DOHH2 (cell line): ENCODE results near the gene AFP.

Experiments
- H3F3A ChIP-seq: fragments of 200-600 bp; sonication (generic), shearing (Covaris generic); 2 replicates; pipeline ENCODE4 v1.6.0; 2016; ENCODE audit warnings: antibody characterized with exemption, mild to moderate bottlenecking; ENCODE audit not compliant: control insufficient read depth, insufficient read depth
- H3K27ac ChIP-seq: fragments of 200-600 bp; sonication (generic); 2 replicates; pipeline ENCODE4 v1.5.1; 2014; ENCODE audit warnings: low read depth, mild to moderate bottlenecking, low read length, moderate library complexity
- H3K27me3 ChIP-seq: fragments of 200-600 bp; sonication (generic); 2 replicates; pipeline ENCODE4 v1.6.1; 2014; ENCODE audit warnings: mild to moderate bottlenecking, low read length, mixed read lengths; ENCODE audit not compliant: control insufficient read depth
- H3K36me3 ChIP-seq: fragments of 200-600 bp; sonication (generic); 2 replicates; pipeline ENCODE4 v1.6.1; 2014; ENCODE audit warnings: mild to moderate bottlenecking, low read length, moderate library complexity, mixed read lengths; ENCODE audit not compliant: control insufficient read depth
- H3K4me1 ChIP-seq: fragments of 200-600 bp; sonication (generic); 2 replicates; pipeline ENCODE4 v1.6.1; 2014; ENCODE audit warnings: mild to moderate bottlenecking, low read length, mixed read lengths; ENCODE audit not compliant: control insufficient read depth
- H3K4me2 ChIP-seq: fragments of 200-600 bp; sonication (generic); 2 replicates; pipeline ENCODE4 v1.6.0; 2014; ENCODE audit warnings: mild to moderate bottlenecking, low read length, moderate library complexity
- H3K4me3 ChIP-seq: fragments of 200-600 bp; sonication (generic); 2 replicates; pipeline ENCODE4 v1.5.1; 2014; ENCODE audit warnings: mild to moderate bottlenecking, low read length, mixed read lengths
- H3K79me2 ChIP-seq: fragments of 200-600 bp; sonication (generic); 2 replicates; pipeline ENCODE4 v1.6.1; 2014; ENCODE audit warnings: mild to moderate bottlenecking, low read length, mixed read lengths; ENCODE audit not compliant: control insufficient read depth
- H3K9me2 ChIP-seq: fragments of 200-600 bp; sonication (generic); replicated peaks from 2 replicates; pipeline ENCODE4 v1.6.1; 2014; ENCODE audit warnings: mild to moderate bottlenecking, low read length, mixed read lengths; ENCODE audit not compliant: control insufficient read depth
- H3K9me3 ChIP-seq: fragments of 200-600 bp; sonication (generic); 2 replicates; pipeline ENCODE4 v1.6.1; 2014; ENCODE audit warnings: antibody characterized with exemption, low read length, mixed read lengths; ENCODE audit not compliant: control insufficient read depth, insufficient read depth
- H4K20me1 ChIP-seq: fragments of 200-600 bp; sonication (generic); 2 replicates; pipeline ENCODE4 v1.6.0; 2014; ENCODE audit warnings: low read depth, mild to moderate bottlenecking, antibody characterized with exemption, low read length, moderate library complexity; ENCODE audit not compliant: control insufficient read depth, insufficient read depth
- EZH2phosphoT487 ChIP-seq: fragments of 200-600 bp; sonication (generic); IDR thresholded peaks from 2 replicates; pipeline ENCODE4 v1.6.1; 2017; ENCODE audit warnings: borderline replicate concordance, mild to moderate bottlenecking, antibody characterized with exemption, low read length, moderate library complexity, mixed read lengths
- TF ChIP-seq, protein P1 (sequence below): fragments of 200-600 bp; sonication (generic); IDR thresholded peaks from one replicate; pipeline ENCODE4 v1.5.1; 2014; ENCODE audit warnings: antibody characterized with exemption, mild to moderate bottlenecking, low read depth, low read length; ENCODE audit not compliant: poor library complexity, severe bottlenecking

Gene AFP

DNA sequence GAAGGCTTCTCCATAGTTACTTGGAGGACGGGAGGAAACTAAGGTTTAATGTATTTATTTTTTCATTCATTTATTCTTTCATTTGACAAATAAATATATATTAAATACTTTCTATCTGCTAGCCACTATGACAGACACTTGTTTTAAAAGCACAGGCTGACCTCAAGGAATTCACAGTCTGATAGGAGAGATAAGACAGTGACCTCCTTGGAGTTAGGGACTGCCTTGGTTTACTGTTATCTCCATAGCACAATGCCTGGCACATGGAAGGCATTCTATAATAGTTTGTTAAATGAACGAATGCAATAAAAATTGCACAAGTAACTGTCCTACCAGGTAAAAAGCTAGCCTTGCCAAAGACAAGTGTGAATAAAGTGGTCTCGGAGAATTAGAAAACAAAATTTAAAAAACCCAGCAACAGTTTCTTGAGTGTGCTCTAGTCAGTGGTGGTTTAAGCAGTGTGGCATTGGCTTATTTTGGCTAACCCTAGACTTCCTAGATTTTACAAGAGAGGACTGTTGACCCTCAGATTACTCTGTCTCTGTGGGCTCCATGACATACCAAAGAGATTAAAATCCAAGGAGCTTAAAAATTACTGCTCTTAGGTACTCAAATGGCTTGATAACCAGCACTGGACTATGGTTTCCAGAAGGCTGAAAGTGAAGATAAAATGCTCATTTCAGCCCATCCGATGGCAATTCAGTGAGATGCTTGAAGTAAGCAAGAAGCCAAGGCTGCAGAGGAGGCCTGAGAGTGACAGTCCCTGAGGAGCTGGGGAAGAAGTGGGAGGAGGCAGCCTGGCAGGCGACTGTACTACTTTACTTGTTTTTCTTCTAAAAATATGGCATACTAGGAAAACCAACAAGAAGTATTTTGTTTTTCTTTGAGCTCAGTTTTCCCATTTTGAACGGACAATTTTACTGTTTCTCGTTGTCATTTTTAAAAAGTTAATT lies 9.6 kb downstream of the AFP start:
- Histone ChIP-seq H3K9me2 (no peaks in the 10 kb centered on the region), H3K4me3 (no peak overlapping the region), H3K4me1 (no peaks in the 10 kb centered on the region), H3K27me3 (no peaks in the 10 kb centered on the region), H3K27ac (no peak overlapping the region), H3K36me3 (no peaks in the 10 kb centered on the region), H3K79me2 (no peaks in the 10 kb centered on the region), H4K20me1 (no peaks in the 10 kb centered on the region), H3F3A (no peaks in the 10 kb centered on the region), H3K4me2 (no peak overlapping the region), H3K9me3 (no peaks in the 10 kb centered on the region)
- no peak for TF ChIP-seq EZH2phosphoT487
- TF ChIP-seq, protein P1, sequence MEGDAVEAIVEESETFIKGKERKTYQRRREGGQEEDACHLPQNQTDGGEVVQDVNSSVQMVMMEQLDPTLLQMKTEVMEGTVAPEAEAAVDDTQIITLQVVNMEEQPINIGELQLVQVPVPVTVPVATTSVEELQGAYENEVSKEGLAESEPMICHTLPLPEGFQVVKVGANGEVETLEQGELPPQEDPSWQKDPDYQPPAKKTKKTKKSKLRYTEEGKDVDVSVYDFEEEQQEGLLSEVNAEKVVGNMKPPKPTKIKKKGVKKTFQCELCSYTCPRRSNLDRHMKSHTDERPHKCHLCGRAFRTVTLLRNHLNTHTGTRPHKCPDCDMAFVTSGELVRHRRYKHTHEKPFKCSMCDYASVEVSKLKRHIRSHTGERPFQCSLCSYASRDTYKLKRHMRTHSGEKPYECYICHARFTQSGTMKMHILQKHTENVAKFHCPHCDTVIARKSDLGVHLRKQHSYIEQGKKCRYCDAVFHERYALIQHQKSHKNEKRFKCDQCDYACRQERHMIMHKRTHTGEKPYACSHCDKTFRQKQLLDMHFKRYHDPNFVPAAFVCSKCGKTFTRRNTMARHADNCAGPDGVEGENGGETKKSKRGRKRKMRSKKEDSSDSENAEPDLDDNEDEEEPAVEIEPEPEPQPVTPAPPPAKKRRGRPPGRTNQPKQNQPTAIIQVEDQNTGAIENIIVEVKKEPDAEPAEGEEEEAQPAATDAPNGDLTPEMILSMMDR: no peak

DNA sequence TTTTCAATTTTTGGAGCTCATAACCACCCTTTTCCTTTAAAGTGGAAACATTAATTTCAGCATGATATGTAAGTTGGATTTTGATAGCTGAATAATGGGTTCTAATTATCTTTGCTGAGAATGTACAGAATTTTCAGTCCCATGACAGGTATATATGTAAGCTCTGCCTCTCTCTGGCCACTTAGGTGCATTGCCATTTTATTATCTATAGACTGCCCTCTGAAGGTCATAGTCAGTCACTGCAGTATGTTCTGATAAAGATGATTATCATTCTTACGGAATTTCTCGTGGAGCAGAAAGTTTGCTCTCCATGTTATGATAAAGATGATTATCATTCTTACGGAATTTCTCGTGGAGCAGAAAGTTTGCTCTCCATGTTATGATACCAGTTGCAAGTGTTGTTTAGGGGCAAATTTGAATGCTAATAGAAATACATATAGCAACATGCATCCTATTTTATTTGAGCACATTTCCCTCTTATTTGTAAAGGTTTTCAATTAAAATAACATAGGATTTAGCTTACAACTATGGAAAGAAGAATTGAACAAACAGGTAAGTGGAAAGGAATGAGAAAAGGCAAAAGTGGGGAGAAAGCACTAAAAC lies 10.4 kb downstream of the AFP start:
- H3K4me1 ChIP-seq: no peaks in the 10 kb centered on the region
- H3K27ac ChIP-seq: no peak overlapping the region
- no peaks in the 10 kb centered on the region for H4K20me1 ChIP-seq
- no peaks in the 10 kb centered on the region for H3F3A ChIP-seq
- no peak overlapping the region for H3K4me2 ChIP-seq
- no peaks in the 10 kb centered on the region for H3K36me3 ChIP-seq
- H3K9me3 ChIP-seq: no peaks in the 10 kb centered on the region
- no peaks in the 10 kb centered on the region for H3K9me2 ChIP-seq
- H3K4me3 ChIP-seq: no peak overlapping the region
- no peak for TF ChIP-seq EZH2phosphoT487
- TF ChIP-seq, protein P1: peak; percentile 94
- no peaks in the 10 kb centered on the region for H3K79me2 ChIP-seq
- no peaks in the 10 kb centered on the region for H3K27me3 ChIP-seq

DNA sequence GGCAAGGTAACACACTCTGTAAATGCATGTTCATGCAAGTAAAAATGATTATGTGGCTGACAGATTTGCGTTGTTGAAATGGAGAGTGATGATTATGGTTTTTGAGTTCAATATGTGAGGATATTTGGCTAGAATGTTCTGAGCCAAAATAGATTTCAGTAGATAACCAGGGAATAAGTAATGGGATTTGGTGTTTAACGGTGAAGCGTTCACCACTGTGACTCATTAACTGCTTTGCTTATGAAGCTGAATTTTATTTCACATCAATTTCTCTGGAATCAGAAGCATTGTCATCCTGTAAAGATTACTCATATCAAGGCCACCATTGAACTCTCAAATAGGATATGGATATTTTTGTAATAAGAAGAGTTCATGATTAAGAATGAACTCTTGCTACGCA lies 11.7 kb downstream of the AFP start:
- no peak overlapping the region for H3K4me3 ChIP-seq
- no peaks in the 10 kb centered on the region for H3K9me2 ChIP-seq
- no peak overlapping the region for H3K27ac ChIP-seq
- no peaks in the 10 kb centered on the region for H3K27me3 ChIP-seq
- H3K4me1 ChIP-seq: no peaks in the 10 kb centered on the region
- no peaks in the 10 kb centered on the region for H3K79me2 ChIP-seq
- no peaks in the 10 kb centered on the region for H4K20me1 ChIP-seq
- TF ChIP-seq EZH2phosphoT487: no peak
- TF ChIP-seq, protein P1: no peak
- no peaks in the 10 kb centered on the region for H3K36me3 ChIP-seq
- H3K9me3 ChIP-seq: no peaks in the 10 kb centered on the region
- H3F3A ChIP-seq: no peaks in the 10 kb centered on the region
- no peak overlapping the region for H3K4me2 ChIP-seq
